Endothelial cell (in vitro differentiated cells): ENCODE measurements around the gene SYCP2. TPM values are rescaled to one million over a fixed set of nuclear protein-coding genes. Genes with fewer than 3 reads are reported as not detected.
"Not testable (repeated sequence)": the region's sequence is repeated elsewhere in the genome, so short reads cannot be mapped to it uniquely, and the experiment has no call there.

Source experiments
- DNase-seq: peaks from one replicate; pipeline ENCODE4 v3.0.0; 2021; ENCODE audit warnings: low spot score
- H3K27ac Mint-ChIP-seq: one replicate; pipeline ENCODE4 v1.8.0; 2021; ENCODE audit warnings: mixed read lengths, inconsistent platforms; ENCODE audit not compliant: unreplicated experiment
- H3K27me3 Mint-ChIP-seq: one replicate; pipeline ENCODE4 v1.8.0; 2021; ENCODE audit warnings: mild to moderate bottlenecking, moderate library complexity, mixed read lengths, inconsistent platforms; ENCODE audit not compliant: unreplicated experiment
- H3K36me3 Mint-ChIP-seq: one replicate; pipeline ENCODE4 v1.8.0; 2021; ENCODE audit warnings: mild to moderate bottlenecking, low read depth, mixed read lengths, inconsistent platforms; ENCODE audit not compliant: unreplicated experiment
- H3K4me1 Mint-ChIP-seq: one replicate; pipeline ENCODE4 v1.8.0; 2021; ENCODE audit warnings: mild to moderate bottlenecking, mixed read lengths, inconsistent platforms; ENCODE audit not compliant: unreplicated experiment
- H3K4me3 Mint-ChIP-seq: one replicate; pipeline ENCODE4 v1.8.0; 2021; ENCODE audit warnings: mild to moderate bottlenecking, mixed read lengths, inconsistent platforms; ENCODE audit not compliant: unreplicated experiment
- H3K9me3 Mint-ChIP-seq: one replicate; pipeline ENCODE4 v1.8.0; 2021; ENCODE audit warnings: mixed read lengths, inconsistent platforms; ENCODE audit not compliant: unreplicated experiment
- CTCF ChIP-seq: fragments of 200-600 bp; sonication (generic); IDR thresholded peaks from one replicate; pipeline ENCODE4 v1.5.0; 2021; ENCODE audit warnings: antibody characterized with exemption; ENCODE audit not compliant: unreplicated experiment
- total RNA-seq: library from RNA; stranded (reverse); fragmentation: NEBNext Ultra II Directional; extraction: Animal tissue kit (Norgen Biotek cat#: 25700); gene quantifications from one replicate; pipeline ENCODE4 v1.2.1, GENCODE V29; 2021; ENCODE audit not compliant: unreplicated experiment

SYCP2 gene
- total RNA-seq, 1 donor from 2014 or later: 2.1 TPM

GRCh38 chr20:59891581-59891980 lies 41.9 kb downstream of the SYCP2 start:
- Mint-ChIP-seq H3K27me3 (no peaks in the 10 kb centered on the region), H3K36me3 (no peaks in the 10 kb centered on the region), H3K27ac (no peak overlapping the region), H3K4me3 (no peak overlapping the region), H3K9me3 (no peaks in the 10 kb centered on the region), H3K4me1 (no peaks in the 10 kb centered on the region)
- no peak for DNase-seq
- TF ChIP-seq CTCF: no peak

DNA sequence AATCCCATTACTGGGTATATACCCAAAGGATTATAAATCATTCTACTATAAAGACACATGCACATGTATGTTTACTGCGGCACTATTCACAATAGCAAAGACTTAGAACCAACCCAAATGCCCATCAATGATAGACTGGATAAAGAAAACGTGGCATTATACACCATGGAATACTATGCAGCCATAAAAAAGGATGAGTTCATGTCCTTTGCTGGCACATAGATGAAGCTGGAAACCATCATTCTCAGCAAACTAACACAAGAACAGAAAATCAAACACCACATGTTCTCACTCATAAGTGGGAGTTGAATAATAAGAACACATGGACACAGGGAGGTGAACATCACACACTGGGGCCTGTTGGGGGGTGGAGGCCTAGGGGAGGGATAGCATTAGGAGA lies 43.4 kb downstream of the SYCP2 start:
- not testable (repeated sequence) for H3K36me3 Mint-ChIP-seq, H3K27me3 Mint-ChIP-seq, H3K4me3 Mint-ChIP-seq, H3K27ac Mint-ChIP-seq, DNase-seq, H3K9me3 Mint-ChIP-seq, H3K4me1 Mint-ChIP-seq

DNA sequence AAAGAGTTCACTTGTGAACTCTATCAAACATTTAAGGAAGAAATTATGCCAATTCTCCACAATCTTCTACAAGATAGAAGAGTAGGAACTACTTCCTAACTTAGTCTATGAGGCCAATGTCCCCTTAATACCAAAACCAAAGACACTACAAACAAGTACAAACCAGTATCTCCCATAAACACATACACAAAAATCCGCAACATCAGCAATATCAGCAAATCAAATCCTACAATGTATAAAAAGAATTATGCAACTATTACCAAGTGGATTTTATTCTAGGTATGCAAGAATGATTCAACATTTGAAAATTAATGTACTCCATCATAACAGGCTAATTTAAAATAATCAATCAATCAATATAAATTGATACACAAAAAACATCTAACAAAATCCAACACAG lies 45.4 kb downstream of the SYCP2 start:
- DNase-seq: no peak
- no peaks in the 10 kb centered on the region for H3K9me3 Mint-ChIP-seq
- no peak overlapping the region for H3K27ac Mint-ChIP-seq
- no peak for TF ChIP-seq CTCF
- H3K4me3 Mint-ChIP-seq: no peak overlapping the region
- no peaks in the 10 kb centered on the region for H3K27me3 Mint-ChIP-seq
- H3K4me1 Mint-ChIP-seq: no peaks in the 10 kb centered on the region
- no peaks in the 10 kb centered on the region for H3K36me3 Mint-ChIP-seq

GRCh38 chr20:59884494-59884893 lies 48.9 kb downstream of the SYCP2 start:
- H3K4me1 Mint-ChIP-seq: no peaks in the 10 kb centered on the region
- H3K27ac Mint-ChIP-seq: no peak overlapping the region

DNA sequence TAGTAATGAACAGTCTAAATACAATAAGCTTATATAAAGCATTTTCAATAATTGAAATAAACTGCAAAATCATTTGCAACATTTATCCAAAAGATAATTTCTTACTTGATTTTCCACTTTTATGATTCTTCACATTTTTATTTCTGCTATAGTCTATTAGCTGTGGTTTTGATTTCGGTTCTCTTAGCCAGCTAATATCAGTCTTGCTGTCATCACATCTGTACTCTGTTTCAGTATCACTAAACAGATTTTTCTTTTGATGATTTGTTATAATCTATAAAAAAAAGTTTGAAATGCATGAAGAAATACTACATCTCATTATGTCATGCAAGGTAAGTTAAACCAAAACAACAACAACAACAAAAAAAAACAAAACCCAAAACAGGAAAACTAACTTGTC lies 53.2 kb downstream of the SYCP2 start:
- Mint-ChIP-seq H3K4me3 (no peak overlapping the region), H3K27ac (no peak overlapping the region), H3K4me1 (no peaks in the 10 kb centered on the region), H3K36me3 (no peaks in the 10 kb centered on the region), H3K27me3 (no peaks in the 10 kb centered on the region), H3K9me3 (no peaks in the 10 kb centered on the region)
- no peak for TF ChIP-seq CTCF
- no peak for DNase-seq

More at GRCh38 chr20:59884494-59884893, 48.9 kb downstream of the SYCP2 start:
- Mint-ChIP-seq H3K27me3 (no peaks in the 10 kb centered on the region), H3K4me3 (no peak overlapping the region), H3K9me3 (no peaks in the 10 kb centered on the region), H3K36me3 (no peaks in the 10 kb centered on the region)
- no peak for TF ChIP-seq CTCF
- no peak for DNase-seq

DNA sequence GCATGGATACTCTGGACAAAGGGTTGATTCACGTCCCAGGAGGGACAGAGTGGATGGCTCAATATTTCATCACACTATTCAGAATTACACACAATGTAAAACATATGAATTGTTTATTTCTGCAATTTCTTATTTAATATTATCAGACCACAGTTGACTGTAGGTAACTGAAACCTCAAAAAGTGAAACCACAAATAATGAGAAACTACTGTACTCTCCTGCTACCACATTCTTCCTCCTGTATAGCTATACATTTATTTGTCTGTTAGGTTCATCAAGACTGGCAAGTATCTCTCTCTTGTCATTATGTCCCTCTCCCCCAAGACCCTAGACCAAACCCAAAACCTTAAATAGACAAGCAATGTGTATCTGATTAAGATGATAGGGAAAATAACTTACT lies 60.0 kb downstream of the SYCP2 start:
- no peak for DNase-seq
- Mint-ChIP-seq H3K9me3 (no peaks in the 10 kb centered on the region), H3K27ac (no peak overlapping the region), H3K36me3 (no peaks in the 10 kb centered on the region), H3K27me3 (no peaks in the 10 kb centered on the region), H3K4me3 (no peak overlapping the region), H3K4me1 (no peaks in the 10 kb centered on the region)
- TF ChIP-seq CTCF: no peak
